ENCODE results near the gene ROR1. TPM values are rescaled to one million over a fixed set of nuclear protein-coding genes. Genes with fewer than 3 reads are reported as not detected.

The ROR1 gene
- total and polyA plus RNA-seq, 2 of the 13 experiments (the other 11 are each of a cell fraction or from before 2014, with no cell fraction given): 0.58 to 2.3 TPM

DNA sequence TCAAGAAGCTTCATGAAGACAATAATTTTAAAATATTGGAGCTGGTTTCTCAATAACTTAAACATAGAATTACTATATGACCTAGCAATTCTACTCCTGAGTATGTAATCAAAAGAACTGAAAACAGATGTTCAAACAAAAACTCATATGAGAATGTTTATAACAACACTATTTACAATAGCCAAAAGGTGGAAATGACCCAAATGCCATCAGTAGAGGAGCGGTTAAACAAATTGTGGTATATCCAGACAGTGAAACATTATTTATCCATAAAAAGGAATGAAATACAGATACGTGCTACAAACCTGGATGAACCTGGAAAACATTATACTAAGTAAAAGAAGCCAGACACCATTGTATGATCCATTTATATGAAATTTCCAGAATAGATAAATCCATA is 366.8 kb downstream of the ROR1 start (continued):
- TF ChIP-seq AGO2 (optimal IDR thresholded peaks at IDR 0.05; ENCODE audit: low read depth, low read length) (no peak), TRIM24 (CRISPR knock-in tag; IDR thresholded peaks at IDR 0.05) (no peak), STAT5B (CRISPR knock-in tag; IDR thresholded peaks at IDR 0.05) (no peak)
- TF ChIP-seq, protein P1, sequence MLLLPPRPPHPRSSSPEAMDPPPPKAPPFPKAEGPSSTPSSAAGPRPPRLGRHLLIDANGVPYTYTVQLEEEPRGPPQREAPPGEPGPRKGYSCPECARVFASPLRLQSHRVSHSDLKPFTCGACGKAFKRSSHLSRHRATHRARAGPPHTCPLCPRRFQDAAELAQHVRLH (CRISPR knock-in tag; IDR thresholded peaks at IDR 0.05; ENCODE audit: borderline replicate concordance, low read depth): no peak

DNA sequence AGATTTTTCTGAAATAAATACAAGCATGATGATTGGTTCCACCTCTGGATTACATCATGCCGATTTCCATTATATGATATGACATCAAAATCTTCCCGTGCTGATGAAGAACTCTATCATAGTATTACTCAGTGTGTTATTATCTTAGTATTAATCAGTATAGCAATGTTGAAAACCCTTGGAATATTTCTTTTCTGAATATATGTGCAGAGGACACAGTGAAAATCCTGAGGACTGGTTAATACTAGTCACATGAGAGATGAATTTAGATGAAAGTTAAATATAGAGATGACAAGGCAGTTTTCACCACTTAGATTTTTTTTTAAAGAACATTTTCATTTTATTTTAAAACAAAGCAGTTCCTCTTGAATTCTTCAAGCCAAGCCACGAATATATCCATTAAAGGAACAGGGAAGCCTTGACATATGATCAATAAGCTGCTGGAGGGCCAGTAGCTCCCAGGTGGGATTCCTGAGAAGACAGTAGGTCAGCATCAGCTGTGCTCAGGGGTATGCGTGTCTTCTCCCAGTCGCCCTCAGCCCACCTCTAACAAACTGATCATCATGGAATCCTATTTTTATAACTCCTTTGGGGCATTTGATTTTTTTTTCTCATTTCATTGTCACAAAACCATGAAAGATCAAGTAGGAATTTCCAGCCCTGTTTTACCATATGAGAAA is 373.4 kb downstream of the ROR1 start:
- no peaks in the 10 kb centered on the region for H3K79me2 ChIP-seq (ENCODE audit: insufficient read depth, low read length)
- in situ Hi-C loops (cut with HindIII; ENCODE audit: extremely low pct_ligation_motif_present, low pct_unique_long_range_greater_than_20kb) (no loop called here), intact Hi-C loops (cut with micrococcal nuclease; ENCODE audit: unreplicated experiment) (no loop called here)
- H4K20me1 ChIP-seq (ENCODE audit: insufficient read depth, low read length): no peaks in the 10 kb centered on the region
- H3K9ac ChIP-seq (ENCODE audit: insufficient read depth, low read depth, low read length): no peak overlapping the region
- no TSS peak for BruUV-seq (replicated peaks)
- H3K27me3 ChIP-seq (ENCODE audit: control insufficient read depth in 1 of 2, insufficient read depth in 2 of 2, low read length in 2 of 2): no peaks in the 10 kb centered on the region
- ChIA-PET CTCF (ENCODE audit: low intra/inter-chr PET ratio, low total read pairs) (no interaction called here), POLR2A (no interaction called here)
- H2AFZ ChIP-seq (ENCODE audit: low read length): no peak overlapping the region
- FAIRE-seq (no peak), ATAC-seq (no peak), DNase-seq (ENCODE audit: low spot score) (no peak)
- no peaks in the 10 kb centered on the region for H3K36me3 ChIP-seq (replicated peaks in 1 of 2; ENCODE audit: control insufficient read depth in 1 of 2, insufficient read depth in 2 of 2, low read length in 2 of 2)
- WGBS (ENCODE audit: low lambda C conversion rate): 49% methylated on average over 5 of the region's 5 CpGs
- no peak overlapping the region for H3K27ac ChIP-seq (ENCODE audit: extremely low read length, insufficient read depth, low read length)
- no peak overlapping the region for H3K4me2 ChIP-seq (ENCODE audit: low read depth, low read length)
- H3K4me1 ChIP-seq (ENCODE audit: insufficient read depth, low read length): no peaks in the 10 kb centered on the region
- H3K4me3 ChIP-seq (replicated peaks in 1 of 3; ENCODE audit: insufficient read depth in 1 of 3, low read depth in 2 of 3, low read length in 3 of 3): no peak overlapping the region
- H3K9me3 ChIP-seq (ENCODE audit: low read length): no peaks in the 10 kb centered on the region
- no peak for TF ChIP-seq ZNF547 (CRISPR knock-in tag; IDR thresholded peaks at IDR 0.05)
- no peak for TF ChIP-seq ZFX (CRISPR knock-in tag; IDR thresholded peaks at IDR 0.05; ENCODE audit: low read depth)
- TF ChIP-seq ZNF101 (CRISPR knock-in tag; IDR thresholded peaks at IDR 0.05; ENCODE audit: borderline replicate concordance, low read depth): no peak
- no peak for TF ChIP-seq ZNF552 (CRISPR knock-in tag; IDR thresholded peaks at IDR 0.05; ENCODE audit: borderline replicate concordance)
- TF ChIP-seq ELF3 (CRISPR knock-in tag; IDR thresholded peaks at IDR 0.05): no peak
- TF ChIP-seq REPIN1 (CRISPR knock-in tag; IDR thresholded peaks at IDR 0.05; ENCODE audit: borderline replicate concordance, low read depth): no peak
- TF ChIP-seq ZNF333 (CRISPR knock-in tag; IDR thresholded peaks at IDR 0.05; ENCODE audit: borderline replicate concordance): no peak
- no peak for TF ChIP-seq ZNF614 (CRISPR knock-in tag; IDR thresholded peaks at IDR 0.05; ENCODE audit: borderline replicate concordance)
- no peak for TF ChIP-seq BCL6 (CRISPR knock-in tag; IDR thresholded peaks at IDR 0.05)
- no peak for TF ChIP-seq ATRX (CRISPR knock-in tag; IDR thresholded peaks at IDR 0.05; ENCODE audit: borderline replicate concordance)
- no peak for TF ChIP-seq SRSF4 (IDR thresholded peaks at IDR 0.05; ENCODE audit: low read depth, low read length, poor library complexity, severe bottlenecking)
- TF ChIP-seq MAF1 (CRISPR knock-in tag; IDR thresholded peaks at IDR 0.05; ENCODE audit: borderline replicate concordance): no peak
- no peak for TF ChIP-seq LCORL (IDR thresholded peaks at IDR 0.05)
- no peak for TF ChIP-seq LCORL (CRISPR knock-in tag; IDR thresholded peaks at IDR 0.05)
- TF ChIP-seq AHR (CRISPR knock-in tag; IDR thresholded peaks at IDR 0.05): no peak
- no peak for TF ChIP-seq TARDBP (CRISPR knock-in tag; IDR thresholded peaks at IDR 0.05)
- TF ChIP-seq SRF (IDR thresholded peaks at IDR 0.05; ENCODE audit: low read depth, low read length): no peak
- no peak for TF ChIP-seq CBX5 (CRISPR knock-in tag; IDR thresholded peaks at IDR 0.05; ENCODE audit: borderline replicate concordance)
- TF ChIP-seq, protein P2, sequence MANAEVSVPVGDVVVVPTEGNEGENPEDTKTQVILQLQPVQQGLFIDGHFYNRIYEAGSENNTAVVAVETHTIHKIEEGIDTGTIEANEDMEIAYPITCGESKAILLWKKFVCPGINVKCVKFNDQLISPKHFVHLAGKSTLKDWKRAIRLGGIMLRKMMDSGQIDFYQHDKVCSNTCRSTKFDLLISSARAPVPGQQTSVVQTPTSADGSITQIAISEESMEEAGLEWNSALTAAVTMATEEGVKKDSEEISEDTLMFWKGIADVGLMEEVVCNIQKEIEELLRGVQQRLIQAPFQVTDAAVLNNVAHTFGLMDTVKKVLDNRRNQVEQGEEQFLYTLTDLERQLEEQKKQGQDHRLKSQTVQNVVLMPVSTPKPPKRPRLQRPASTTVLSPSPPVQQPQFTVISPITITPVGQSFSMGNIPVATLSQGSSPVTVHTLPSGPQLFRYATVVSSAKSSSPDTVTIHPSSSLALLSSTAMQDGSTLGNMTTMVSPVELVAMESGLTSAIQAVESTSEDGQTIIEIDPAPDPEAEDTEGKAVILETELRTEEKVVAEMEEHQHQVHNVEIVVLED (CRISPR knock-in tag; IDR thresholded peaks at IDR 0.05; ENCODE audit: borderline replicate concordance): no peak
- TF ChIP-seq SRSF9 (IDR thresholded peaks at IDR 0.05; ENCODE audit: borderline replicate concordance, insufficient read depth, low read depth, low read length, poor library complexity, severe bottlenecking): no peak

Data from HepG2 (cell line).